Activated CD4-positive, alpha-beta memory T cell treated with anti-CD3 and anti-CD28 coated beads for 36 hours (primary cell): ENCODE data around the gene SRGAP1. TPM values are rescaled to one million over a fixed set of nuclear protein-coding genes. Genes with fewer than 3 reads are reported as not detected.
"Not testable (repeated sequence)": the region's sequence is repeated elsewhere in the genome, so short reads cannot be mapped to it uniquely, and the experiment has no call there.

Experiments
- CTCF ChIA-PET: fragments of 350-600 bp; sonication (Branson Sonifier 250); formaldehyde crosslinking; loops from one replicate; lab custom pipeline; 2021; ENCODE audit warnings: antibody characterized with exemption, inconsistent platforms; lab: Charles Lee
- POLR2A ChIA-PET: fragments of 350-600 bp; sonication (Branson Sonifier 250); formaldehyde crosslinking; loops from one replicate; lab custom pipeline; 2021; ENCODE audit warnings: antibody characterized with exemption; lab: Charles Lee
- DNase-seq: peaks from one replicate; pipeline ENCODE4 v3.0.0-alpha.2; 2020
- H3K27ac Mint-ChIP-seq: one replicate; pipeline ENCODE4 v1.8.0; 2021; ENCODE audit warnings: mixed read lengths
- H3K27me3 Mint-ChIP-seq: one replicate; pipeline ENCODE4 v1.8.0; 2021; ENCODE audit warnings: mixed read lengths
- H3K36me3 Mint-ChIP-seq: one replicate; pipeline ENCODE4 v1.8.0; 2021; ENCODE audit warnings: mixed read lengths
- H3K4me1 Mint-ChIP-seq: one replicate; pipeline ENCODE4 v1.8.0; 2021; ENCODE audit warnings: low read depth, mixed read lengths
- H3K4me3 Mint-ChIP-seq: one replicate; pipeline ENCODE4 v1.8.0; 2021; ENCODE audit warnings: mild to moderate bottlenecking, mixed read lengths
- H3K9me3 Mint-ChIP-seq: one replicate; pipeline ENCODE4 v1.8.0; 2021; ENCODE audit warnings: mixed read lengths
- intact Hi-C: fragments of 100-400 bp; cut with micrococcal nuclease; formaldehyde crosslinking; loops from one replicate; pipeline ENCODE4 v1.15.1; 2023
- total RNA-seq, 2 experiments: library from RNA; stranded (reverse); gene quantifications; one replicate each; pipeline ENCODE4 v1.2.3, GENCODE V29; 2021

SRGAP1 gene
- total RNA-seq, 2 experiments from 2014 or later: 0.10 to 0.12 TPM

DNA sequence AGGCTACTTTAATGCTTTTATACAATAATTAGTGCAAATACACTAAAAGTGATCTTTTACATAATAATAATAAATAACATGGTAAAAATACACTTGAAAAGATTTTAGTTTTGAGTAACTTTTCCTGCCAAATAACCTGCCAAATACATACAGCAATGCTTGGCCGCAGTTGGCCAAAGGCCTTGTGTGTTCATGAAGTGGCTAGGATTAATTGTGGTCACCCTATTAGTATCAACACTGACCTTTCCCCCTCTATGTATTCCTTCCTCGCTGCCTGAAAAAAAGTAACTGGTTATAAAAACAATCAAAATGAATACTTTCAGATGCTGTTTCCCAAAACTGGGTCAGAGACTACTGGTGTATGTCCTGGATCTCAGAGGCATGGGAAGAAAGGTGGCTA is 343.3 kb downstream of the SRGAP1 start:
- Mint-ChIP-seq H3K36me3 (peaks cover 16% of the 10 kb centered on the region), H3K4me3 (no peak overlapping the region), H3K9me3 (no peaks in the 10 kb centered on the region), H3K27me3 (no peaks in the 10 kb centered on the region), H3K4me1 (peaks cover 7% of the 10 kb centered on the region), H3K27ac (no peak overlapping the region)
- POLR2A ChIA-PET: no interaction called here
- intact Hi-C loops: no loop called here
- no peak for DNase-seq
- CTCF ChIA-PET: no interaction called here

DNA sequence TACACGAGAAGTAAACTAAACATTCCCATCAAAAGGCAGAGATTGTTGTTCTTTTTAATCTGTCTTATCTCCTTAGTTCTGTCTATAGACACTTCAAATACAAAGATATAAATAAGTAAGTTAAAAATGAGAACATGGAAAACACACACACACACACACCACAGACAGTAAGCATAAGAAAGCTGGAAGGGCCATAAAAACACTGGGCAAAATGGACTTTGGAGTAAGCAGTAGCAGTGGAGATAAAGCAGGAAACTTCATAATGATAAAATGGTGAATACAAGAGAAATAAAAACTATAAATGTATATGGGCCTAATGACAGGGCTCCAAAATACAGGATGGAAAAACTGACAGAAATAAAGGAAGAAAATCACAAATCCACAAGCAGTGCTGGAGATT is 345.0 kb downstream of the SRGAP1 start:
- Mint-ChIP-seq H3K4me1 (peaks cover 14% of the 10 kb centered on the region), H3K9me3 (no peaks in the 10 kb centered on the region), H3K36me3 (peaks cover 29% of the 10 kb centered on the region), H3K27me3 (no peaks in the 10 kb centered on the region), H3K27ac (no peak overlapping the region), H3K4me3 (no peak overlapping the region)
- intact Hi-C loops: no loop called here
- POLR2A ChIA-PET: no interaction called here
- DNase-seq: no peak
- CTCF ChIA-PET: no interaction called here

DNA sequence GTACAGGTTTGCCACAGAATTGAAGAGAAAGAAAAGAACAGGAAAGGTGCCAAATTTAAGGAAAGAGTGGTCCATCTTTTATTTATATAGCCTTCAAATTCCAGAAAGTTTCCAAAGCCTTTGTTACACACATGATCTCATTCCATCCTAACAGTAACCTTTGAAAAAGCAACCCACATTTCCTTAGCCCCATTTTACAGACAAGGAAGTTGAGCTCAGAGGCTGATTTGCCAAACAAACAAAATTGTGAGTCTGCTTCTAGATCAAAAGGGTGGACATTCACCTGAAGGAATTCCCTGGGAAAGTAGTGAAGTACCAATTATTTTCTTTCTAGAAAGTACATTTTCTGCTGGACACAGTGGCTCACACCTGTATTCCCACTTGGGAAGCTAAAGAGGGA is 345.6 kb downstream of the SRGAP1 start:
- no peak overlapping the region for H3K4me3 Mint-ChIP-seq
- intact Hi-C loops: no loop called here
- no peak for DNase-seq
- ChIA-PET CTCF (no interaction called here), POLR2A (no interaction called here)
- H3K27ac Mint-ChIP-seq: no peak overlapping the region
- peaks cover 29% of the 10 kb centered on the region for H3K36me3 Mint-ChIP-seq
- H3K27me3 Mint-ChIP-seq: no peaks in the 10 kb centered on the region
- peaks cover 14% of the 10 kb centered on the region for H3K4me1 Mint-ChIP-seq
- no peaks in the 10 kb centered on the region for H3K9me3 Mint-ChIP-seq

DNA sequence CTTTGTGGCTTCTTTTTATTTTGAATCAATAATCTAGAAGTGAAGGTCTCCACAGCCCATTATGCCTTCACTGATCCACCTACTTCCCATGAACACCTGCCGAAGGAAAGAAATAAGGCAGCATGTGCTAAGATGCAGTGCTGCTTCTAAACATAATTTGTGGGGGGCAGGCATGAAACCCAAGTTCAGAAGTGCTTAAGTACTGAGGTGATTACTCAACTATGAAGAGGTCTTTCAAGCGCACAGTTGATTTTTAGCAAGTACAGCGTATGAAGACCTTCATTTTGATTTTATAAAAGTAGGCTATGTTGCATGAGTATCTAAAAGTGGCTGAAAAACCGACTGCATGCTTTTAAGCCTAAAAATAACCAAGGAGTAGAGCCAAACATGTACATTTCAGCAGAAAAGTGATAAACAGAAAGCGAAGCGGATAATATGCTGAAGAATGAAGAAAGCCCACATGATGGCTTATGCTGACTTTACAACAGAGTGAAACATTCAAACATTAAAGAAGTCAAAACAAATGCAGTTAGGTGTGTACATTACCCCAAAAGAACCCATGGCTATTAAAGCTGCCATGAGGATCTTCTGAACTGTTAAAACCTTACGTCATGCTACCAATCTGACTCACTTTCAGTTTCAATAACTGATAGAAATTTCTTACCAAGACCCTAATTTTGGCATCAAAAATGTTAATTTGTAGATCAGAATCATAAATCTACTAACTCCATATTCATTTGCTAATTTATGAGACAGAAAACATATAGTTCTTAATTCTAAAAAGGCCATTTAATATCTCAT is 348.3 kb downstream of the SRGAP1 start:
- Mint-ChIP-seq H3K9me3 (no peaks in the 10 kb centered on the region), H3K4me1 (peaks cover 8% of the 10 kb centered on the region), H3K27me3 (no peaks in the 10 kb centered on the region), H3K4me3 (no peak overlapping the region), H3K36me3 (peaks cover 31% of the 10 kb centered on the region), H3K27ac (no peak overlapping the region)
- no peak for DNase-seq
- POLR2A ChIA-PET: no interaction called here
- CTCF ChIA-PET: no interaction called here
- intact Hi-C loops: no loop called here

DNA sequence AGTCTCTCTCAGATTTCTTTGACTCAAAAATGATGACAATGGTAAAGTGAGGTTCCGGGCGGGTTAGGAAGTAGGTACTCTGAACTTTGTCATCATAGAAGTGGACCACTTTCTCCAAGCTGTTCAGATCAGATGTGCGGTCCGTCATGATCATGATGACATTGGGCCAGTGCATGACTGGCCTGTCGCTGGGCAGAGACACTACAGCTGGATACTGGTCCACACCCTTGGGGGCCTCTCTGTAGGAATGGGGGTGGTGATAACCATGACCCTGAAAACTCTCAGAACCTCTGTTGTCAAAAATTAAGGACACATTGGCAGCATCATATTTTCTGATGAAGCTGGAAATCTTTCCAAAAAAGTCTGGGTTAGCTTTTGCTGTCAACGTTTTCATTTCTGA is 349.4 kb downstream of the SRGAP1 start:
- peaks cover 31% of the 10 kb centered on the region for H3K36me3 Mint-ChIP-seq
- POLR2A ChIA-PET: no interaction called here
- CTCF ChIA-PET: no interaction called here

DNA sequence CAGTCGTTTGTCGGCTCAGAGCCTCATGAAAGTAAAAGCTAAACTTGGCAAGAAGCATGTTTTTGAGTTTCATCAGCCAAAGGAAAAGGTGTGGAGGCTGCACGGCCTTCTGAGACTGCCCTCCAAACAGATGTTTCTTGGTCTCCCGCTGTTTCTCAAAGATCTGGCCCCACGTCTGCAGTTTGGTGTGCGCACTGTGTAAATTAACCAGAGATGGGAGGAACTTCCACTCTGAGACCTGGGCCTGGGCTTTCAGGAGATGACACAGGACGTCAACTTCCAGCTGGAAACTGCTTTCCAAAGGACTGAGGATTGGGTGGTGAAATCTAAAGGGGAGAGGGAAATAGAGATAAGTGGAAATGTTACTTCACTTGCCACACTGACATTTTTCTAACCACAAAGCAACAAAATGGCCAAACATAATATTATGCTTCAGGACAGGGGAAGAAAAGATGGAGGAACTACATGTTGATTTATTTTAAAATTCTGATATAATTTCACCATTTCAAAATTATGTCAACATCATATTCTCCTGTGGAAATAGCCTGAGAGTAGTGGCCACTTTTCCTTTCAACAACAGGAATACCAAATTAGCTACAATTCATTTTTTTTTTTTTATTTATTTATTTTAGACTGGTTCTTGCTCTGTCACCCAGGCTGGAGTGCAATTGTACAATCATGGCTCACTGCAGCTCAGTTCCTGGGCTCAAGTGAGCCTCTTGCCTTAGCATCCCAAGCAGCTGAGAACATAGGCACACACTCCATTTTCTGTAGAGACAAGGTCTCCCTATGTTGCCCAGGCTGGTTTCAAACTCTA is 350.0 kb downstream of the SRGAP1 start:
- Mint-ChIP-seq H3K9me3 (no peaks in the 10 kb centered on the region), H3K27ac (no peak overlapping the region), H3K36me3 (peaks cover 31% of the 10 kb centered on the region), H3K4me3 (no peak overlapping the region), H3K27me3 (no peaks in the 10 kb centered on the region), H3K4me1 (peaks cover 8% of the 10 kb centered on the region)
- DNase-seq: no peak
- intact Hi-C loops: no loop called here
- ChIA-PET CTCF (no interaction called here), POLR2A (no interaction called here)

More for the DNA sequence above, 349.4 kb downstream of the SRGAP1 start:
- Mint-ChIP-seq H3K27ac (no peak overlapping the region), H3K27me3 (no peaks in the 10 kb centered on the region), H3K4me3 (no peak overlapping the region), H3K4me1 (peaks cover 8% of the 10 kb centered on the region), H3K9me3 (no peaks in the 10 kb centered on the region)
- intact Hi-C loops: no loop called here
- no peak for DNase-seq

DNA sequence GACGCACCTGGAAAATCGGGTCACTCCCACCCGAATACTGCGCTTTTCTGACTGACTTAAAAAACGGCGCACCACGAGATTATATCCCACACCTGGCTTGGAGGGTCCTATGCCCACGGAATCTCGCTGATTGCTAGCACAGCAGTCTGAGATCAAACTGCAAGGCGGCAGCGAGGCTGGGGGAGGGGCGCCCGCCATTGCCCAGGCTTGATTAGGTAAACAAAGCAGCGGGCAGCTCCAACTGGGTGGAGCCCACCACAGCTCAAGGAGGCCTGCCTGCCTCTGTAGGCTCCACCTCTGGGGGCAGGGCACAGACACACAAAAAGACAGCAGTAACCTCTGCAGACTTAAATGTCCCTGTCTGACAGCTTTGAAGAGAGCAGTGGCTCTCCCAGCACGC is 351.3 kb downstream of the SRGAP1 start:
- peaks cover 31% of the 10 kb centered on the region for H3K36me3 Mint-ChIP-seq
- H3K27me3 Mint-ChIP-seq, H3K4me1 Mint-ChIP-seq, POLR2A ChIA-PET, CTCF ChIA-PET, H3K27ac Mint-ChIP-seq, DNase-seq, intact Hi-C loops, H3K9me3 Mint-ChIP-seq, H3K4me3 Mint-ChIP-seq: not testable (repeated sequence)

DNA sequence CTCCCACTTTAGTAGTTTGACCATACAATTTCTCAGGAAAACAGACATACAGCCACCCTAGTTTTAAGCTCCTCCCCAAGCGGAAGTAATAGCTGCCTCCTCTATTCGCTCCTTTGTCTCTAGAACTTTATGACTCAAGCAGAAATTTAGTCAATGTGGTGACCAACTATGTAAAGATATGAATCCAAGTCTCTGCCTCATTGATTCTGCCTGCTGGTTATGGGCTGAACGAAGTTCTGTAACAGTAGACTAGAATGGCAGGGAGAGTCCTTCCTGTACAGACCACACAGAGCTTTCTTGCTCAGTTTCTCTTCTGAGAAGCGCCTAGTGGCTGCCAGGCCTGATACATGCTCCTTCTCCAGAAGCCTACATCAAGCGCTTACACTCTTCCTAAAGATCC is 358.5 kb downstream of the SRGAP1 start:
- peaks cover 34% of the 10 kb centered on the region for H3K36me3 Mint-ChIP-seq

DNA sequence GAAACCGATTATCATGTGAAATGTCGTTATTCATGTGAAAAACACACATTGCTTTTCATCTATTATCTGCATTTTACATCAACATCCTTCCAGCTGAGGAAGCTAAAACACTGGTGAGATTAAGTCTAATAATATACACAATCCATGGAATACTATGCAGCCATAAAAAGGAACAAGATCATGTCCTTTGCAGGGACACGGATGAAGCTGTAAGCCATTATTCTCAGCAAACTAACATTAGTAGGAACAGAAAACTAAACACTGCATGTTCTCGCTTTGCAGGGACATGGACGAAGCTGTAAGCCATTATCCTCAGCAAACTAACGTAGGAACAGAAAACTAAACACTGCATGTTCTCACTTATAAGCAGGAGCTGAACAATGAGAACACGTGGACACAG is 359.3 kb downstream of the SRGAP1 start:
- H3K4me3 Mint-ChIP-seq: no peak overlapping the region
- peaks cover 4% of the 10 kb centered on the region for H3K9me3 Mint-ChIP-seq
- H3K36me3 Mint-ChIP-seq: peaks cover 38% of the 10 kb centered on the region
- CTCF ChIA-PET: no interaction called here
- POLR2A ChIA-PET: no interaction called here
- no peaks in the 10 kb centered on the region for H3K27me3 Mint-ChIP-seq
- intact Hi-C loops: no loop called here
- no peak for DNase-seq
- no peaks in the 10 kb centered on the region for H3K4me1 Mint-ChIP-seq
- no peak overlapping the region for H3K27ac Mint-ChIP-seq

More for the DNA sequence above, 358.5 kb downstream of the SRGAP1 start:
- CTCF ChIA-PET: interaction anchor here (1.0 kb wide), 1 partner anchor 54 kb away, joined by 3 read pairs; no protein-coding TSS in a partner anchor
- POLR2A ChIA-PET: no interaction called here
- H3K9me3 Mint-ChIP-seq: peaks cover 4% of the 10 kb centered on the region
- no peak overlapping the region for H3K27ac Mint-ChIP-seq
- intact Hi-C loops: no loop called here
- H3K4me1 Mint-ChIP-seq: no peaks in the 10 kb centered on the region
- no peak for DNase-seq
- no peak overlapping the region for H3K4me3 Mint-ChIP-seq
- no peaks in the 10 kb centered on the region for H3K27me3 Mint-ChIP-seq

DNA sequence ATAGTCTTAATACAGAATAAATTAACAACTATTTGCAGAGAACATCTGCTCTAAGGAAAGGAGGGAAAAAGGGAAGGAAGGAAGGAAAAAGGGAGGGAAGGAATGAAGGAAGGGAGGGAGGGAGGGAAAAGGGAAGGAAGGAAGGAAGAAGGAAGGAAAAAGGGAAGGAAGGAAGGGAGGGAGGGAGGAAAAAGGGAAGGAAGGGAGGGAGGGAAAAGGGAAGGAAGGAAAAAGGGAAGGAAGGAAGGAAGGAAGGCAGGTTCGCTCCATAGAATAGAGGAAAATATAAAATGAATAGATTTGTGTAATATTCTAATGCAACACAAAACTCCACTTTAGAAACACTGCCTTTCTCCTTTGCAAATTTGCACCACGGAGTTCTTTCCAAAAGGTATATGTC is 361.0 kb downstream of the SRGAP1 start:
- H3K27ac Mint-ChIP-seq: no peak overlapping the region
- POLR2A ChIA-PET: no interaction called here

DNA sequence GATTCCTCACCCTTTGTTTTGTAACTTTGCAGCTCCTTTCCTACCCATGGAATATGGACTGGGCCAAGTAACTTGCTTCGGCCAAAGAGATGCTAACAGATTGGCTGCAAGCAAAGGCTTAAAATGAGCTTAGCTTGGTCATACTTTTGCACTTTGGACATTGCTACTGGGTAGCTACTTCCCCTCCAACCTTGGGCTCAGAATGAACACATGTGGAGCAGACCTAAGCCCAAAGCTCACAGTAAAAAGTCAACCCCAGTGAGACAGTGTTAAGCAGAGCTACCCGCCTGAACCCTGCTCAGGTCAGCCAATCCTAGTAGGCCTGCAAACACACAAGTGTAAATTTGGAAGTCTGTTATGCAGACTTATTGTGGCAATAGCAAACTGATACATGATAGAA is 363.0 kb downstream of the SRGAP1 start:
- H3K4me3 Mint-ChIP-seq: no peak overlapping the region
- H3K36me3 Mint-ChIP-seq: peaks cover 40% of the 10 kb centered on the region
- peaks cover 2% of the 10 kb centered on the region for H3K4me1 Mint-ChIP-seq
- intact Hi-C loops: no loop called here
- H3K27ac Mint-ChIP-seq: no peak overlapping the region
- ChIA-PET CTCF (interaction anchor here (1.5 kb wide), 1 partner anchor 363 kb away, joined by 3 read pairs; the partner anchor contains the start of gene SRGAP1), POLR2A (no interaction called here)
- no peaks in the 10 kb centered on the region for H3K9me3 Mint-ChIP-seq
- no peak for DNase-seq
- no peaks in the 10 kb centered on the region for H3K27me3 Mint-ChIP-seq

More for the DNA sequence above, 361.0 kb downstream of the SRGAP1 start:
- no peaks in the 10 kb centered on the region for H3K4me1 Mint-ChIP-seq
- intact Hi-C loops: no loop called here
- CTCF ChIA-PET: no interaction called here
- DNase-seq: no peak
- H3K9me3 Mint-ChIP-seq: peaks cover 4% of the 10 kb centered on the region
- H3K4me3 Mint-ChIP-seq: no peak overlapping the region
- H3K27me3 Mint-ChIP-seq: no peaks in the 10 kb centered on the region
- peaks cover 38% of the 10 kb centered on the region for H3K36me3 Mint-ChIP-seq
